ENCODE results near the gene SND1.

The SND1 gene

GRCh38 chr7:127678337-127678736 is 26.3 kb downstream of the SND1 start:
- Histone ChIP-seq H3K27me3 (ENCODE audit: low read length) (no peaks in the 10 kb centered on the region), H3K4me3 (ENCODE audit: insufficient read depth, low read length, poor library complexity, severe bottlenecking) (no peak overlapping the region), H3F3A (ENCODE audit: insufficient read depth) (no peaks in the 10 kb centered on the region), H3K4me2 (ENCODE audit: low read depth, low read length, poor library complexity, severe bottlenecking) (no peak overlapping the region), H3K9ac (ENCODE audit: low read length) (no peak overlapping the region), H3K9me2 (replicated peaks; ENCODE audit: insufficient read depth, low read length) (no peaks in the 10 kb centered on the region), H3K9me3 (ENCODE audit: insufficient read depth, low read length) (peaks cover 11% of the 10 kb centered on the region; the same call in 1 of the 2 replicates), H3K27ac (ENCODE audit: low read depth, low read length) (no peak overlapping the region), H3K36me3 (ENCODE audit: low read length) (peaks cover 41% of the 10 kb centered on the region), H3K79me2 (ENCODE audit: insufficient read depth, low read length) (peaks cover 98% of the 10 kb centered on the region), H2AFZ (ENCODE audit: low read depth, low read length, severe bottlenecking) (no peak overlapping the region), H4K20me1 (ENCODE audit: low read depth, low read length) (peaks cover 8% of the 10 kb centered on the region; the same call in 1 of the 2 replicates)
- TF ChIP-seq EZH2phosphoT487 (conservative IDR thresholded peaks at IDR 0.05; ENCODE audit: low read length): no peak
- TF ChIP-seq CTCF (IDR thresholded peaks at IDR 0.05; ENCODE audit: insufficient read depth, low read length, poor library complexity, severe bottlenecking): no peak

GRCh38 chr7:127678947-127679346 is 27.0 kb downstream of the SND1 start:
- Histone ChIP-seq H3F3A (ENCODE audit: insufficient read depth) (no peaks in the 10 kb centered on the region), H3K9me2 (replicated peaks; ENCODE audit: insufficient read depth, low read length) (no peaks in the 10 kb centered on the region), H2AFZ (ENCODE audit: low read depth, low read length, severe bottlenecking) (no peak overlapping the region), H3K9me3 (ENCODE audit: insufficient read depth, low read length) (peaks cover 11% of the 10 kb centered on the region; the same call in 1 of the 2 replicates), H3K27me3 (ENCODE audit: low read length) (no peaks in the 10 kb centered on the region), H3K36me3 (ENCODE audit: low read length) (peaks cover 41% of the 10 kb centered on the region), H3K79me2 (ENCODE audit: insufficient read depth, low read length) (peaks cover 98% of the 10 kb centered on the region), H3K9ac (ENCODE audit: low read length) (no peak overlapping the region), H3K27ac (ENCODE audit: low read depth, low read length) (no peak overlapping the region), H3K4me3 (ENCODE audit: insufficient read depth, low read length, poor library complexity, severe bottlenecking) (no peak overlapping the region), H4K20me1 (ENCODE audit: low read depth, low read length) (peaks cover 9% of the 10 kb centered on the region; the same call in 1 of the 2 replicates), H3K4me2 (ENCODE audit: low read depth, low read length, poor library complexity, severe bottlenecking) (no peak overlapping the region)
- TF ChIP-seq CTCF (IDR thresholded peaks at IDR 0.05; ENCODE audit: insufficient read depth, low read length, poor library complexity, severe bottlenecking) (no peak), EZH2phosphoT487 (conservative IDR thresholded peaks at IDR 0.05; ENCODE audit: low read length) (no peak)

- peaks cover 16% of the 10 kb centered on the region; the same call in 1 of the 2 replicates for H4K20me1 ChIP-seq (ENCODE audit: low read depth, low read length)
- H3K27ac ChIP-seq (ENCODE audit: low read depth, low read length): no peak overlapping the region
- H3K9me2 ChIP-seq (replicated peaks; ENCODE audit: insufficient read depth, low read length): no peaks in the 10 kb centered on the region
- H3K9ac ChIP-seq (ENCODE audit: low read length): no peak overlapping the region
- peaks cover 41% of the 10 kb centered on the region for H3K36me3 ChIP-seq (ENCODE audit: low read length)
- peaks cover 96% of the 10 kb centered on the region for H3K79me2 ChIP-seq (ENCODE audit: insufficient read depth, low read length)
- no peak overlapping the region for H3K4me2 ChIP-seq (ENCODE audit: low read depth, low read length, poor library complexity, severe bottlenecking)
- no peak overlapping the region for H3K4me3 ChIP-seq (ENCODE audit: insufficient read depth, low read length, poor library complexity, severe bottlenecking)
- H3K9me3 ChIP-seq (ENCODE audit: insufficient read depth, low read length): peaks cover 11% of the 10 kb centered on the region; the same call in 1 of the 2 replicates
- H3F3A ChIP-seq (ENCODE audit: insufficient read depth): no peaks in the 10 kb centered on the region
- H3K27me3 ChIP-seq (ENCODE audit: low read length): no peaks in the 10 kb centered on the region
- TF ChIP-seq EZH2phosphoT487 (conservative IDR thresholded peaks at IDR 0.05; ENCODE audit: low read length) (no peak), CTCF (IDR thresholded peaks at IDR 0.05; ENCODE audit: insufficient read depth, low read length, poor library complexity, severe bottlenecking) (no peak)
- H2AFZ ChIP-seq (ENCODE audit: low read depth, low read length, severe bottlenecking): no peak overlapping the region
Observed at GRCh38 chr7:127680983-127681382, 29.0 kb downstream of the SND1 start.

All from SU-DHL-6 (cell line).